Left forelimb (tissue), 1 donor: ENCODE data around the gene HCCS.
"Not testable (repeated sequence)": the region's sequence is repeated elsewhere in the genome, so short reads cannot be mapped to it uniquely, and the experiment has no call there.

ENCODE experiments used
- DNase-seq: peaks from one replicate; pipeline ENCODE4 v3.0.0-alpha.2; 2018; ENCODE audit warnings: low spot score

HCCS gene

DNA sequence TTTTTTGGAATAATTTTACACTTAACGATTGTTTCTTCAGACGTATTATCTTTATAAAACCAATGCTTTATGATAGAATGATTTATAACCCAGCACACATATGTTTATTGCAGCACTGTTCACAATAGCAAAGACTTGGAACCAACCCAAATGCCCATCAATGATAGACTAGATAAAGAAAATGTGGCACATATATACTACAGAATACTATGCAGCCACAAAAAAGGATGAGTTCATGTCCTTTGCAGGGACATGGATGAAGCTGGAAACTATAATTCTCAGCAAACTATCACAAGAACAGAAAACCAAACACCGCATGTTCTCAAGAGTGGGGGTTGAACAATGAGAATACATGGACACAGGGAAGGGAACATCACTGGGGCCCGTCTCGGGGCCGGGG is 12.0 kb downstream of the HCCS start:
- DNase-seq, result not testable (repeated sequence)

DNA sequence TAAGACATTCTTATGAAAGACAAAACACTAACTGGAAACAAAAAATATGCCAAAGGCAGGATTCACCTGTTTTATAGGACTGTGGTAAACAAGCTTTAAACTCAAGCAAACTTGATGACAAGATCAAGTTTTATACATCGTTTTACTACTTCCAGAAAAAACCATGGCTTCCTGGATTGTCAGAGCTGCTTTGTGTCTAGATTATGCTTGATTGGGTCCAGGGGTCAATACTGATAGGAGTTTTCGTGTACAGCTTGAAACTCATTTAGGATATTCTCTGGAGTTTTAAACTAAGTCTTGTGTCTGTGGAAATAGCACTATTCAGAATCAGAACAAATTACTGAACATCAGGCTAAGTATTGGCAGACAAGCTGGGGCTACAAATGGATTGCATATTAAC is 13.0 kb downstream of the HCCS start:
- DNase-seq, result no peak

DNA sequence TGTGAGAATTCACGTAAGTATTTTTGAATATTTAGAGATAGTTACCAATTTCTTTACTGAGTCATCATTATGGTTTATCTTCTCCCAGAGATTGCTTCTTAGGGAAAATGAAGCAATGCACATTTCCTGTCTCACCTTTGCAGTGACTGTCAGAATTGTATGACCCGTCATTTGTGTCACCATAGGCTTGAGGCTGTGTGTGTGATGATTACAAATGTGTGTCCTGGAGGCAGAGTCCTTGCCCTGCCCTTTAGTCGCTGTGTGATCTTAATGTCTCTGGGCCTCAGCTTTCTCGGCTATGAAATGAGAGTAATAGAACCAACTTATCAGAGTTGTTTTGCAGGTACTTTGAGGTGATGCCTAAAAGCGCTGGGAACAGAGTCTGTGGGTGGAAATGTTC is 13.9 kb downstream of the HCCS start:
- no peak for DNase-seq

DNA sequence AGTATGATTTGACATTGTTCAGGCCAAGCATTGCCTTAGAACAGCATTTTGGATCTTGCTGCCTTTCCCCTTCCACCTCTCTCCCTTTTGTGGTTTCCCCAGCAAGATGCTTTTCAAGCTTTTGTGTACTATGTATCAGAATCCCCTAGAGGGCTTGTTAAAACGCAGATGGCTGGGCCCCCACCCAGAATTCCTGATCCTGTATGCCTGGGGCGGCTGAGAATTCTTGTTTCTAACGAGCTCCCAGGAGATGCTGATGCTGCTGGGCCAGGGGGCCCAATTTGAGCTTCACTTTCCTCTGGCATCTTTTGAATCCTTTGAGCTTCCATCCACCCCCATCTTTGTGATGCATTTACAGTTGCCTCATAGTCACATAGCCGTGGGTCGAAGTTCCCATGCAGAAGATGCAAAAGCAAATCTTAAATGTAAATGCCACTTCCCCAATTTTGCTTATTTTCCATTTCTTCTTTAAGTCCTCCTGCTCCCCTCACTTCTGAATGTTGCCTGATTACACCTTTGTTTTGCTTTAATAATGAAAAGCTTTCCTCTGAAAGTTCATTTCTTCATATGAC is 18.5 kb downstream of the HCCS start:
- DNase-seq, result no peak

DNA sequence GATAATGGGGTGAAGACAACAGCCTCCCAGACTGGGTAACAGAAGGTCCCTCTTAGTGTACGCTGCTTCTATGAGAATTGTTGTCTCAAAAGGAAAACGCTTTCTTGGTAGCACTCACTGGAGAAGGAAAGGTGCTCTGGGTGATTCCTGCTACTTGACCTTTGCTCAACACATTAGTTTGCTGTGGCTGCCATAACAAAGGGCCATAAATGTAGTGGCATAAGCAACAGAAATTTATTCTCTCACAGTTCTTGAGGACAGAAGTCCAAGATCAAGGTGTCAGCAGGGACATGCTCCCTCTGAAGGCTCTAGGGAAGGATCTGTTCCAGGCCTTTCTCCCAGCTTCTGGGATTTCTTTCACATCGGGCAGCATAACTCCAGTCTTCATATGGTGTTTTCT is 19.0 kb downstream of the HCCS start:
- no peak for DNase-seq

DNA sequence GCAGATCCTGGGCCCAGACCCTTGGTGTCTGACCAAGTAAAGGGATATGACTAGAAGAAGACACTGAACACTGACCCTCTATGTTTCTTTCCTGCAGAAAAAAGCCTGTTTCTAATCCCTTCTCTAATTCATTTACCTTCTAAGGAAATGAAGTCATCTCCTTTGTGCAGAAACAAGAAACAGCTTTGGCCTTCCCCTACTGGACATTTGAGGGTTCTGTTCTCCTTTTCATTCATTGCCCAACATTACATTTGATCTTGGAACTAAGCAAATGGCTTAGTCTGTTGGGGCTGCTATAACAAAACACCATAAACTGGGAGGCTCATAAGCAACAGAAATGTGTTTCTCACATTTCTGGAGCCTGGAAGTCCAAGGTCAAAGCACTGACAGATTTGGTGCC is 20.0 kb downstream of the HCCS start:
- DNase-seq, result no peak

DNA sequence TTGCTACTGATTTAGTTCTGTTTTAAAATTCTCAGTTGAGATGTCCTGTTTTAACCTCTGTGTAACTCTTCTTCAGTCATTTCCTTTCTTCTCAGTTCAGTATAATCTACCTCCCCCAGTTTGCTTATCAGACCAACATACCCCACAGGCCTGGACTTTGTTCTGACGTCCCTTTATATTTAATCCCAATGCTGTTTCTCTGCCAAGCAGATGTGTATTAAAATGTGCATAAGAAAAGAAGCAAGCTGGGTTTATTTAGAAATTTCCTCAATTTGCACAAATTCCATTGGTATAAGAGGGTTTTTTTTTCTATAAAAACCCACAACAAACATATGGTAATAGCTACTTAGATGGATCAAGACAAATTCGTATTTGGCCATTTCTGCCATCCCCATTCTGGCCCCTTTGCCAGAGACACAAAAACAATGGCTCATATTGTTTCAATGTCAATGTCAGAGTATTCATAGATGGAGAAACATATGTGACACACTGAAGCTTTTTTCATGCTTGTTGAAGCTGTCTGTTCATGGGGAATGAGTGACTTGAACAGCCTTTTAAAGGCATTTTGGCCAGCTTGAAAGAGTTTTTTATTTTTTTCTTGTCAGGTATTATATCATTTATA is 24.5 kb downstream of the HCCS start:
- DNase-seq, result no peak

DNA sequence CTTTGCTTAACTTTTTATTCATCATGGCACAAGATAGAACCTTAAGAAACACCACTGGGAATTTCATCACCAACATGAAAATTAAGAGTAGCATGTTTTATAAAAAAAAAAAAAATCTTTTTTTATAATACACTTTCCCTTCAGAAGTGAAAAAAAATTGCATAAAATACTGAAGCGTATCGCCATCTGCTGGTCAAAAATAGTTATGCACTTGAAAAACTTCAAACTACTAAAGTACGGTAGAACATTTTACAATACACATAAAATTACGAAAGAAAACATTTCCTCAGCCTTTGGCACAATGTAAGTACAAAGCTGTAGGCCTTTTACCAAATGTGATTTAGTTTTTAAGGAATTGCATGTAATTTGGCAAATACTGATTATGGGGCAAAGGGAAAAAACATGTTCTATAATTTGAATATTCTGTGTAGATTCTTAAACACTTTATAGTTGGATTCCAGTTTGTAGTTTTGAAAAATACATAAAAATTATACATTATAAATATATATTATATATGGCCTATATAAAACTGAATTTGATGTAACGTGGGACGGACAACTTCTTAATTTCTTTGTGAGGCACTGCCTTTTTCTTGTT is 26.5 kb downstream of the HCCS start:
- no peak for DNase-seq

DNA sequence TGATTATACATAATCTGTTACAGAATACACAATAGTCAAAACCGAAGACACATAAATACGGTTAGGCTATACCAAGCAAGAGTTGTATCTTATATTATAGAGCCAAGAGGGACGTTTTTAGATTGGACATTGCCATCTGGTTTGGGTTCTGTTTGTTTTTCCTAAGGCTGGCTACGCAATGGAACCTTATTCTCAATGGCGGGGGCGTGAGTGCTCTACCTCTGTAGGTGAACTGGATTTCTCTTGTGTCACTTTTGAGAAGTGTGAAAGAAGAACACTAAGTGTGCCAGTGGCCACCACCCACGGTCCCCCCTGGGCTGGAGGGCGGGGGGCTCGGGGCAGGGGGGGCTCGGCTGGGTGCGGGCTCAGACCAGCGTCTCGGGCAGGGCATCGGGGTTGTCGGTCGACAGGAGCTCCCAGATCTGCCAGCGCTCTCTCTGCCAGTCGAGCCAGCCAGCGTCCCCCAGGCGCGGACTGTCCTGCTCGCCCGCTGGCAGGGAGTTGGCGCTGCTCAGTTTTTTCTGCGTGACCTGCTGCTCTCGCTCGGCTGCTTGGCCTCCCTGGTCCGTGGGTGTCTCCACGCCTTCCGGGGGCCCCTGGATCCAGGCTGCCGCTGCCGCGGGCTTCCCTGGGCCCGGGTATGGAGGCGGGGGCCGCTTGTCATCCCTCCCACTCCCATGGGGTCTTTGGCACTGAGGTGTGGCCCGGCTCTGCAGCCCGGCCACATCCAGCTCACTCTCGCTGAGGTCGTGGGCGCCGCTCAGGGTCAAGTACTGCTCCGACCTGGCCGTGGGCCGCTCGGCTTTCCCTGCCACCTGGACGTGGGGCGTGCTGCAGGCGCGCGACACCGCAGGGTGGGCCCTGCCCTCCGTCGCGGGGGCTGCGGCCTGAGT is 27.6 kb downstream of the HCCS start:
- DNase-seq, result no peak

DNA sequence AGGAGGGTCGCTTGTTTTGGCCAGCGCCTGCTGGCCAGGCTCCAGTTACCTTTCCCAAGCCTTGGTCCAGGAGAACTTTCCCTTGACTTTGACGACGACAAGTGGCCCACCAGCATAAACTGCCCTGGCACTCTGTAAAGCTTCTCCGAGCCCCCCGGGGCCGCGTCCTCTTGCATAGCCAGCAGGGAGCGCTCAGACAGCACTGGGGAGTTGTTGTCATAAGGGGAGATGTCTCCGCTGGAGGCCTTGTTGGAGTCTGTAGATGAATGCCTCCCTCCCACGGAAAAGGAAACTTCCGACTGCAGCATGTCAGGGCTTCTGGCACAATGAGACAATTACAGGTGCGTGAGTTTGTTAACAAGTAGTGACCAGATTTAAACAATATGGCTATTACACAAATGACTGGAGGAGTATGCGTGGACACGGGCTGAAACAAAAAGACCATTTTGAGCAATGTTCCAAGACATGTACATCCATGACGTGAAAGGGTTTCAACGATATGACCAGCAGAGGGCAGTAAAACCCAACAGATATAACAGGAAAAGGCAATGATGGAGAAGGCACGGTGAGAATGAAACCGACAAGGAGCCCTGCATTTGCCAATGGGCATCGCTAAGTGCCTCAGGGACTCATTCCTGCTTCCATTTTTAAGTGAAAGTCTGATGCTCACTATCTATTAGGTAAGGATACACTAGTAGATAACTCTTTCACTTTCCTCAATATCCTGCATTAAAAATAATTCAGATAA is 33.0 kb downstream of the HCCS start:
- no peak for DNase-seq

DNA sequence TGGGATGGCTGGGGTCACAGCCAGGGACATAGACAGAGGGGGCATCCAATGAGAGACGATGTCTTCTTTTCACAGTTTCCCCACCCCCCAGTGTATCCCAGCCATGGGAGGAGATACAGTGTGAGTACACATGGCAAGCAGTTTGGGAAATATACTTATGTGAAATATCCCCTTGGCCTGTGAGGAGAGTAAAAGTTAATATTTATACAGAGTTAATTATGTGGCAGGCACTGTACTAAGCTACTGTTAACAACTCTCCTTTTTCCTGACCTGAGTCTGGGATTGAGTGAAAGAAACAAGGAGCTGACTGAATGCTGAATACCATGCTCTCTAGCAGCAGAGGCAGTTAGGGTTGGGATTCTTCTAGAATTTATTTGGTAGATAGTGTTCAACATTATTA is 35.3 kb downstream of the HCCS start:
- DNase-seq, result no peak

DNA sequence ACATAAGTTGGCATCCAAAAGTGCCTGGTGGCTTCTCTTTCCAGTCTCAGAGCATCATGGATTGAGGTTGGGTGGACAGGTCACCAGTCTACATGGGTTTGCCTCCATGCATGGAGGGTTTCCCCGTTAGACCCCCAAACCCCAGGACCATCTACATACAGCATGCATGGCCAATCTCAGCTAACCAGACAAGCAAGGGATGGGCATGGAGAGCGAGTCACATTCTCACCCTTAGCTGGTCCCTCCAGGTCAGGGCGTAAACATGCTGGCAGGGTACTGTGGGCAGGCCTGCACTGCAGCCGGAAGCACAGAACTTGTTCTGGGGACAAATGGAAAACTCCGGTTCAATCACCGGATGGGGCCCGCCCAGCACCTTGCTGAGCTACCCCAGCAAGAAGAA is 37.3 kb downstream of the HCCS start:
- no peak for DNase-seq

DNA sequence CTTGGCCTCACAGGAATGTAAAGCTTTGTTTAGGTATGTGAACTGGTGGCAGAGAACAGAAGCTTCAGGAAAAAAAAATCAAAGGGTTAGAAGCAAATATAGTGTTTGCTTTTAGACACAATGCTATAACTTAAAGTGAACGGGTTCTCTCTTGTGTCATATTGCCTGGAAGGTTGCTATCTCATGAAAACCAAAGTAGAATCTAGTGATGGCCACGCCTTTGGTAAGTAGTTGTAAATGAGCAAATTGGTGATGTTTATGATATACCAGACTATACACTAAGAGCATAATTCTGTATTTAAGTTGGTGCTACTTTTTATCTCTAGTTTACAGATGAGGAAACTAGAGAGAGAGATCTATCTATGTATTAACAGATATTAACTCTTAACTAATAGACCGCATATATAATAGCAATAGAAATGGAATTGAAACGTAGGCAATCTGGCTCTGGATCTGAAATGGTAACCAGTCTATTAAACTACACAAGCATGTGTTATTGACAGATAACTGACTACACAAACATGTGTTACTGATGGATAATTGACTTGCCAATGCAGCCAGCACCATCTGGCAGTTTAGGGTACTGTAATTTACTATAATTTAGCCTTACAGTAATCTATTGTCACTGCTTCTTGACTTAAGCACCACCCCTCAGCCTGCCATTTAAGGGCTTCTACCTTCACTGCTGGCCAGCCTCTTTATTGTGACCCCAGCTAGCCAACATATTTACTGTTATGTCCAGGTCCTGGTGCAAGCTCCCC is 40.8 kb downstream of the HCCS start:
- no peak for DNase-seq

DNA sequence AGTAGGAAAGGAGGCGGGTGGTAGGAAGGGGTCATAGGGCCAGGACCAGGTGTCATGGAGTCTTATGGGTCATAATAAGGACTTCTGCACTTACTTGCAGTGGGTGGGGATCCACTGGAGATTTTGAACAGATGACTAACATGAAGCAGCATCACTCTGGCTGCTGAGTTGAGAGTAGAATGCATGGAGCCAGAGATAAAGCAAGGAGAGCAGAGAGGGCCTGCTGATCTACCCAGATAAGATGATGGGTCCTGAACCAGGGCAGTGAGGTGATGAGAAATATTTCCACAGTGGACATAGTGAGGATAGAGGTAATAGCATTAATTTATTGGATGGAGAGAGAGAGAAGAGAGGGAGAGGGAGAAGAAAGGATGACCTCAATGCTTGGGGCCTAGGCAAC is 48.0 kb downstream of the HCCS start:
- DNase-seq, result no peak

DNA sequence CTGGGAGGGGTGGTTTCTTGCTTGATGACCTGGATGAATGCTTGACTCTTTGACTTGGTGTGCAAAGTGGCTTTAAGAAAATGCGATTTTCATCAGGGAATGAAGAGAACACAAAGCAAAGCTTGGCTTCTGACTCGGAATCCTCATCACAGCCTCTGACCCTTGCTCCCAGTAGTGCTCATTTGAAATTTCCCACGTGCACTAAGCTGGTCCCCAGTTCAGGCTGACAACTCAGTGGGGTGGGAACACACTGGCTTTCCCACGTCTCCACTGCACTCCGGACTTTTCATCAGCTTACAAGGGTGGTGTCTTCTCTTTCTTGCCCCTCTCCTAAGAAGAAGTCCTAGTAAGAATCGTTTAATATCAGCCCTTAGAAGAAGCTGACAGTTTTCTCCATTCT is 53.3 kb downstream of the HCCS start:
- no peak for DNase-seq

DNA sequence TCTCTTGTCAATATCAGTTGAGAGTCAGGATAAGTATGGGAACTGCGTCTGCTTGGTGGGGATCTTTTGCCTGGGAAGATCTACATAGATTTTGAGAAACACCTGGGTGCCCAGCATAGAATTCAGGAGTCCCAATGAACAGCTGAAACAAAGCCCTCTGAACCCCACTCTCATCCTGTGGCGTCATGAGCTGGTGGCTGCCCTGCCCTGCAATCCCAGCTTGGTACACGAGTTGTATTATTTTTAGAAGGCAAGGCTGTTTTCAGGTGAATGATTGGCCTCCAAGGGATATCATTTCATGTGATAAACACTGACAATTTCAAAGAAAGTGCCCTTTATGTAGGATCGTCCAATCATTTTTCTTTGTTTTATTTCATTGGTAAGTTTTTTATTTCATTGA is 60.8 kb downstream of the HCCS start:
- no peak for DNase-seq

DNA sequence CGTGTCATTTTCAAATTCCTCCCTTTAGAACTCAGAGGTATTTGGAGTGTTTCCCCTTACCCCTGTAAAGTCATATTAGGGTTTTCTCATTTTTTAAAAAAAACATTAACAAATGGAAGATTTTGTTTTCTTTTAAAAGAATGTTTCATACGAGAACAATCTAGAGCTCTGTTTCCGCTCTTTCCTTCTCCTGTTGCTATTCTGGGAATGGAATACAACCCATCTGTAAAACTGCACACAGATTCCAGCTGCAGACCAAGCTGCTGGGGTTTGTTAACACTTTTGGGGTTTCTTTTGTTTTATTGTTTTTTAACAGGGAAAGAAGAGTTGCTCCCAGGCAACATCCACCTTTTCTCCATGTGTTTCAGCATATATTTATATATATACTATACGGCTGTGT is 61.3 kb downstream of the HCCS start:
- no peak for DNase-seq
